ENCODE data around the gene SP3.
A peak's percentile ranks its signal among the peaks of the same experiment; 100 is the strongest.

The SP3 gene

DNA sequence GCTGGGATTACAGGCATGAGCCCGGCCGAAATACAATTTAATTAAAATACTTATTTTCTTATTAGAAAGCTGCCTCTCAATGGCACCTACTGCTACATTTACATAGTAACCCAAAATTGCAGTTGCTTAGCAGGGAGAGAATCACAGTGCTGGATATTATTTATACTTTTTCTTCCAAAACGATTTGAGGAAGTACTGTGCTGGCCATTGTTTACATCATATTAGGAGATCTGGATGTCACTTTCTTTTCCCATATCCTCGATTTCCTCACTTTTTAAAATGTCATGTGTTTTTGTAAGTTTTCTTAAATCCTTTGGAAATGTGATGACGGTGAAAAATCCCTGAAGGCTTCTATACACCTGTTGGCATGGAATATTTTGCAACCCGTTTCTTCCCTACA is 3.4 kb upstream of the SP3 start:
- no peak for DNase-seq (ENCODE audit: low read depth in 1 of 2, low spot score in 1 of 2)

DNA sequence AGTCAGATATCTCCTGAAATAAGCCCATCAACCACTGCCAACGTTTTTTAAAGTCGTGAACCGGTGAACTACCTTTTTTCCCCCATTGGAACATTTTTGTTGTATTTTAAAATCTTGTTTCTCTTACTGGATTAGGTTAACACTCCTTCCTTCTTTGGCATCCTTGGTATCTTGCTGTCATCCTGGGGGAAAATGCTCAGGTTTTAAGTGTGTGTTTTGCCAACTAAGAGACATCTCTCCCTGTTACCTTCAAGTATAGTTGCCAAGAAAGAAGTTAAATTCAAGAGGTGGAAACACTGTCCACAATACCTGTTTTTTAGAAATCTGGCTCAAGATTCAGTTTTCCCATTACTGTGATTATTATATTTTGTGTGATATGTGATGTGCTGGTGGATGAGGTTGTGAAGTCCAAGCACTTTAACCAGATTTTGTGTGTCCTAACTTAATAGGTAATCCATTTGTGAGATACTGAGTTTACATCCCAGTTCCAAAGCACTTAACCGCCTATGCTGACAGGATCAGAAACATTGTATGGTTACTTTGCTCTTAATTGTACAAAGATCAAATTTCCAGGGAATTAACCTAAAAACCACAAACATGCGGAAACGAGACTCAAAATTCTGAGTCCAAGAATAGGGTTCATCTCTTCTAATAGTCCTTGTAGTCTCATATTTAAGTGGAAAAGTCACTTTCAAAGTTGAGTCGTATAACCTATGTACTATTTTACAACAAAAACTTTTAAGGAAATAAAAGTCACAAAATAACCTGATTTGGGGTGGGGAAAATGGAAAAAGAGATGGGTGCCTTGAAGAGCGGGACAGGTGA is 1.3 kb upstream of the SP3 start:
- DNase-seq (ENCODE audit: low read depth in 1 of 2, low spot score in 1 of 2), result no peak

DNA sequence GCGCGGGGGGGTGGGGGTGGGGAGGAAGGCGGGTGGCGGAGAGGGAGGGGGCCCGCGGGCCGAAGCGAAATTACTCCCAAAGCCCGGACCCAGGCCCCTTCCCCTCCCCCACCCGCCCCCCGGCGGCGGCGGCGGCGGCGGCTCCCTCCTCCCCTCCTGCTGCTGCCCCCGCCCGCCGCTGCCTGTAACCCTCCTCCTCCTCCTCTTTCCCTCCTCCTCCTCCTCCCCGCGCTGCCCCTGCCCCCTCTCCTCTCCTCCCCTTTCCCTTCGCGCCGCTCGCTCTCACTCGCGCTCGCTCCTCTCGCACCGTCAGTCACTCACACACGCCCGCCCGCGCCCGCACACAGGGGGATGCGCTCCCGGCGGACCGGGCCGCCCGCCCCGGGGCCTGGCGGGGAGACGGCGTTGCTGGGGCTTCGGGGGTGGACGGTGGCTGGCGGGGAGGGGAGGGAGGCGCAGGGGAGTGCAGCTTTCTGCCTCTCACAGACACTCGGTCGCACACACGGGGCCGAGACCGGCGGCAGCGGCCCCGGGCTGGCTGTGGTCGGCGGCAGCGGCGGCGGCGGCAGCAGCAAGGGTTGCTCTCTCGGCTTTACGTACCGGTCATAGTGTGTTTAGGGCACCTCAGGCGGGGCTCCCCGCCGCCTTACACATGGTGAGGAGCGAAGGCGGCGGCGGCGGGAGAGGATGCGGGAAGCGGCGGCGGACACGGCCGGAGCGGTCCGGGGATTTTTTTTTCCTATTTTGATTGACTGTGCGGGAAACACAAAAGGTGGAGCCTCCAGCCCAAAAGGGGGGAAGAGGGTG is 405 bp downstream of the SP3 start:
- DNase-seq (ENCODE audit: low read depth in 1 of 2, low spot score in 1 of 2), result peak; percentile 58 to 78

DNA sequence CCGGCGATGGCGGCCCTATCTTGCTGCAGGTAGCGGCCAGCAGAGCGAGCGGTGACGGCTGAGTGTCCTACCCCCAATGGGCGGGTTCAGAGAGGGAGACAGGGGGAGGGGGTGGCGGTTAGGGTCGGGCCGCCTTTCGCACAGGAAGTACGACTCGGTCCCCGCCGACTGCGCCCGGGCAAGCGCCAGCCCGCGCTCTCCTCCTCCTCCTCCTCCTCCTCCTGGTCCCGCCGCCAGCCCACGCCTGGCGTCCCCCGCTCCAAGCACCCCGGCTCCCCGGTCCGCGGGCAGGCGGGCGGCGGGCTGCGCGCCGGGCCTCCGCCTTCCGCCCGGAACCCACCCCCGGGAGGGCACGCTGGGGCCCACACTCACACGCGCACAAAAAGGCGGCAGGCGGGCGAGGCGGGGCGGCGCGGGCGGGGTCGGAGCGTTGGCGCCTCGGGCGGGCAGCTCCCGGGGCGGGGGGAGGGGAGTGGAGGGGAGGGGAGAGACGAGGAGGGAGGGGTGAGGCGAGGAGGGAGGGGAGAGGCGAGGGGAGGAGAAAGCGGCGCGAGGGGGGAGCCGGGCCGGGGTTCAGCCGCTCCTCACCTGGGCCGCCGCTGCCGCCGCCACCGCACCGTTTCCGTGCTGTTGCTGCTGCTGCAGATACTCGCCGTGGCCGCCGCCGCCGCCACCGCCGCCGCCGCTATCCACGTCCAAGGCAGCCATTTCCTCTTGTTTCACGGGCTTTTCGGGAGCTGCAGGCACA is 1.2 kb downstream of the SP3 start:
- DNase-seq (ENCODE audit: low read depth in 1 of 2, low spot score in 1 of 2), result peak; percentile 83 to 87

DNA sequence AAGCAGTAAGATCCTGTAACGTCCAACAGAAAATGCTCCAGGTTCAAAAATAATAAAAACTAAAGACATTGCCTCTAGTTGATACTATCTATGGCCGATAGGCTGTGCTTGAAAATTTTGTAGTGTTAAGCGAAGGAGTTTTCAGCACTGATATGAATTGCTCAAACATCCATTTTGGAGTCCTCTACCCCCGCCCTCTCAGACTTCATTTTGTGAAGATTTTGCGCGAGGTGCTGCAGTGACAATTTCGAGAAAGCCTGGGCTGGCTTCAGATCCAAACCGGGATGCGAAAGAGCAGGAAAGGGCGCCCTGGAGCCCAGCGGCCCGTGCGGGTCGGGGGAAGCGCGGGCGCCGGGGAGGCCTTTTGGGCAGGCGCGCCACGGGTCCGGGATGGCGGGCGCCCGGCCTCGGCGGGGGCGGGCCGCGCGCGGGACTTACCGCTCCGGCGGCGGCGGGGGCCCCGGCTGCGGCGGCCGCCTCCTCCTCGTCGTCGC is 1.8 kb downstream of the SP3 start:
- peak in 1 of 2 donors; percentile 44 for DNase-seq (ENCODE audit: low read depth in 1 of 2, low spot score in 1 of 2)

DNA sequence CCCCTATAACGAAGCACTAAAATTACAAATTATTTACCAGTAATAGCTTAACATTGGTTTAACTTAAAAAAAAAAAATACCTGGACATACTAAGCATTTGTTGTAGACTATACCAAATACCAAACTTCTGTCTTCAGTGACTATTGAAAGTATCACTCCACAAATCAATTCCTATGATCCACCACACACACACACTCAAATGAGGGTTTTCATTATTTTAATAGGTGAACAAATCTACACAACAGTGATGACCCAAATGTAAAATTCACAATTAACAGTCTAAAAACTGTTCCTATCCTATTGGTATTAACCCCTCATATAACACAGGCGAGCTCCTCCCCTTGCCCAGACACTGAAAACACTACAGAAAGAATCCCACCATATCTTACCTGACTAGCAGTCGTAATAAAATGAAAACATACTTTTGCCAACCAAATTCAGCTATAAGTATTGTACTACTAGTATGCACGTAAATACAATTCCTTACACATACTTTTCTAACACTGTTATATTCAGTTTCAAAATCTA is 2.5 kb downstream of the SP3 start:
- no peak for DNase-seq (ENCODE audit: low read depth in 1 of 2, low spot score in 1 of 2)

DNA sequence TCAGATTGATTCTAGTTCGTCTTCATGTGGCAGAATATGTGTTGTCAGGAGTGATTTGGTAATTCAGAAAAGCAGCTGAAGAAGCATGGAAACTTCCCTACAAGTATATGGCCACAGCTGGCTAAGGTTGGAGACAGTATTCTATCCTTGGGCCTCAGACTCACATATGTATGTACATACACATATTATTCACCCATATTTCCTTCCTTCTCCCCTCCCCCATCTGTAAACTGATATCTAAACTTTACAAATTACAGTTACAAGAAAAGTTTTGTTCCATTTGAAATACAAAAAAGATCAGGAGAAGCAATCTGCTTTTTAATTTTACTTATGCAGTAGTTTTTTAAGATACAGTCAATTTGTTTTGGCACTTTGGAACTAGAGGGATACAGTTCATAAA is 3.1 kb downstream of the SP3 start:
- no peak for DNase-seq (ENCODE audit: low read depth in 1 of 2, low spot score in 1 of 2)

DNA sequence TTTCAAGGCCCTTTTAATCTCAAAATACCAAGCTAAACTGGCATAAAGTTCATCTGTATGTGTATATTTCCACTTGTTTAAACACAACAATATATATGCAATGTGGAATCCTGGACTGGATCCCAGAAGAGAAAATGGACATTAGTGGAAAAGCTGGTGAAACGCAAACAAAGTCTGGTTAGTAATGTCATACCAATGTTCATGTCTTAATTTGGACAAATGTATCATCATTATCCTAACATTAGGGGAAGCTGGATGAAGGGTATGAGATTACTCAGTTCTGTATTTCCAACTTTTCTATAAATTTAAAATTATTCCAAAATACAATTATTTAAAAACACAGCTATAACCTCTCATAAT is 3.8 kb downstream of the SP3 start:
- DNase-seq (ENCODE audit: low read depth in 1 of 2, low spot score in 1 of 2), result no peak

DNA sequence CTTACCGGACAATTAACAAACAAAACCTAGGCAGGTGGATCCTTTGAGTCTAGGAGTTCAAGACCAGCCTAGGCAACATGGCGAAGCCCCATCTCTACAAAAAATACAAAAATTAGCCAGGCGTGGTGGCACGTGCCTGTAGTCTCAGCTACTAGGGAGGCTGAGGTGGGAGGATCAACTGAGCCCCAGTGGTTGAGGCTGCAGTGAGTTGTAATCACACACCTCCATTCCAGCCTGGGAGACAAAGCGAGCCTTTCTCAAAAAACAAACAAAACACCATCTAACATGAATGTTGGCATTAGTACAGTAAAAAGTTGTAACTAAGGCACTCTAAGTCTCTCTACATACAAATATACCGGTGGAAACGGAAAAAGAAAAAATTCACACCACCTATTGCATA is 5.3 kb downstream of the SP3 start:
- DNase-seq (ENCODE audit: low read depth in 1 of 2, low spot score in 1 of 2), result no peak

DNA sequence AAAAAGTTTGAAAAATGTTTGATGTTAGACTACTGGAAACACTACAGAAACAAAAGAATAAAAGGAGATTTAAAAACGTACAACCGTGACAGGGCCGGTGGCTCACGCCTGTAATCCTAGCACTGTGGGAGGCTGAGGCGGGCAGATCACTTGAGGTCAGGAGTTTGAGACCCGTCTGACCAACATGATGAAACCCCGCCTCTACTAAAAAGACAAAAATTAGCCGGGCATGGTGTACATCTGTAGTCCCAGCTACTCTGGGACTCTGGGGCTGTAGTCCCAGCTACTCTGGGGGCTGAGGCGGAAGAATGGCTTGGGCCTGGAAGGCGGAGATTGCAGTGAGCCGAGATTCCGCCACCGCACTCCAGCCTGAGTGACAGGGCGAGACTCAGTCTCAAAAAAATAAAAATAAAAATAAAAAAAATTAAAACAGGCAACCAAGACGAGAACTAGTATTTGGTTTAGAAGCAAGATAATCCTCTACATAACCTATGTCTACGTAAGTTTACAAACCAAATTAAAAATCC is 5.8 kb downstream of the SP3 start:
- no peak for DNase-seq (ENCODE audit: low read depth in 1 of 2, low spot score in 1 of 2)

DNA sequence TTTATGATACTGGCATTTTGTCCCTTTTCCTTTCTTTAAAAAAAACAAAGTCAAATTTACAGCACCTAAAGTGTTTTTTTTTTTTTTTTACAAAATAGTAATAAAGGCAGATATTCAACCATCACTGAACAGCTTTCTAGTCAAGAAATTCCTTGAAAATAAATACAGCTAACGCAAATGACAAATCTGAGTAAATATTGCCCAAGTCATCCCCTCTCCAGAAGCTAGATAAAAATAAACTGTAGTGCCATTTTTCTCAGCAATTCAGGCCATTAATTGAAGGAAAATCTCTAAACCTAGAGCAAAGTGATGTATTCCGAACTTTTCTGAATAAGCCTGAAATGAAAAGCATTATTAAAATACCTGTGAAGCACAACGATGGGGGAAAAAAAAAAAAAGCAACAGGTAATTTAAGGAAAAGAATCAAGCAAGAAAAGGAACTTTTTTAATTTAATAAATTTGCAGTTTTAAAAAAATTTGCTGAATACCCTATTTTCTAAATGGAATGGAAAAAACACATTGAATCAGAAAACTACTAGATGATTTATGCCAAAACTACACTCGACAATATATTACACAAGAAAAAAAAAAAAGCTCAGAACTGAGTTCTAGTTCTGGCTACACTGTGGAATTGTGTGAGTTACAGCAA is 6.9 kb downstream of the SP3 start:
- DNase-seq (ENCODE audit: low read depth in 1 of 2, low spot score in 1 of 2), result no peak

DNA sequence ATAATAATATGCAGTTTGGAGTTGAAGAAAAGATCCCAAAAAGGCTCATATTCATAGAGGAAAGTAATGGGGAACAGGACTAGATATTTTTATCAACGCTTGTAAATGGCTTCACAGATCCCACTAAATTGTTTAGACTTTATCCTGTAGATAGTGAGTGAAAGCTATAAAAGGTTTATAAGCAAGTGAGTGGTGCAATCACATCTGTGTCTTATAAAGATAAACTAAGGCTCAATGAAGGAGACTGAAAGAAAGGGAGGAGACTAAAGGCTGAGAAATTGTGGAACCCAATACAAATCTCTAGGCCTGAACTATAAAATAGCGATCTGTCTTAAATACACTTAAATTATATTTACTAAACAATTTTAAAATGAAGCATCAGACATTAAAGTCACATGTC is 7.7 kb downstream of the SP3 start:
- DNase-seq (ENCODE audit: low read depth in 1 of 2, low spot score in 1 of 2), result no peak

DNA sequence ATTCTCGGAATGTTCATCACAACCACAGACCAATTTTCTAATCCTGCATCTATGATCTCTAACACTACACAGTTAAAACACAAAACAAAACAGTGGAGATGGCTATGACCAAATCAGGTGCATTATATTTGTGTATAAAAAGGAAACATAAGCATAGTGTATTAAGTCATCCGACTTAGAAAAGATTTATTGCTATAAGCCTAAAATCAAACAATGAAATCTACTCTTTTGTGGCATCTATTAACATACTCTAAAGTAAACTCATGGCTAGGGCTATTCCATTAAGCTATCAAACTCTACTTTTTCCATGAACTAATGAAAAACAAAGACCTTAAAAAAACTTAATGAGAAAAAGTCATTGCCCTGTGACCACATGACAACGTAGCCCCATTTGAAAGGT is 8.7 kb downstream of the SP3 start:
- DNase-seq (ENCODE audit: low read depth in 1 of 2, low spot score in 1 of 2), result no peak

DNA sequence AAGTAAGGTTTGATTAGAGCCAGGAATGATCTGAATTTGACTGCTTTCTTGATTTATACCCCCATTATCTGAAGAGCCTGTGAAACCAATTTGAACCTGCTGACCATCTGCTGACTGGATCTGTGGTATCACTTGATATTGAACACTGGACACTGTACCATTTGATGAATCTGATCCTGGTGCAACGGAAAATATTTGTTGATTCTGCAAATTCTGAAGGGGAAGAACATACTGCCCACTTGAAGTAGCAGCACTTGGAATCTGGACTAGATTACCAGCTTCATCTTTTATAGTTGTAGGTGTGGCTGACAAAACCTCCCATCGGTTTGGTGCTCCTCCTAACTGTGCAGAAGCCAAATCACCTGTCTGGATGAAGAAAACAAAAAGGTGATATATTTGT is 9.3 kb downstream of the SP3 start:
- DNase-seq (ENCODE audit: low read depth in 1 of 2, low spot score in 1 of 2), result no peak

DNA sequence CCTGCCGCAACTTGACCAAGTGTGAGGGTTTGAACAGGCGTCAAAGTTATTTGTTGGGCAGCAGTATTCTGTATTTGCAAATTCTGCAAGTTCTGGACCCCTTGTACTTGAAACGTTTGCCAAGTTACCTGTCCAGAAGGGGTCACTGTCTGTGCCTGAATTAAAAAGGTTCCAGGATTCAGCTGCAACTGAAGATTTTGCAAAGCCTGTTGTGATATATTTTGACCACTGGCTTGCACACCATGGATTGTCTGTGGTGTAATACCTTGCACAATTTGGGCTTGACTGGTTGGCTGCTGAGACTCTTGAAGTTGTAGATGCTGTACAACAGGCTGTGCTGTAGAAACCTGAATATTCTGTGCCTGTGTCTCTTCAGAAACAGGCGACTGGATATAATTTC is 10.2 kb downstream of the SP3 start:
- DNase-seq (ENCODE audit: low read depth in 1 of 2, low spot score in 1 of 2), result no peak

DNA sequence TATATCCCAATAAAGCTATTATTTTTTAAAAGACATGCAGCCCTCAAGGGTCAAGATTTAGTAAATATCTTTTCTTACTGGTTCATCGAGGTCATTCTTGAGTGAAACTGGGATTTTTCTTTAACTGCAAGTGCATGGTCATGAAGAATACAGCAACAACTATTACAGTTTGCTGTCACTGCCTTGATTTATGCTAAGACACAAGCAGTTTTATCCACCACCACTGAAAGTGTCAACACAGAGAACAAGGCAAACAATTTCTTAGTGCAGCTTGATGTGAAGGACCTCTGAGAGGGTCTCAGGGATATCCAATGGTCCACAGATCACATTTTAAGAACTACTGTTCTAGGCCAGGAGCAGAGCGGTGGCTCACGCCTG is 12.1 kb downstream of the SP3 start:
- no peak for DNase-seq (ENCODE audit: low read depth in 1 of 2, low spot score in 1 of 2)

DNA sequence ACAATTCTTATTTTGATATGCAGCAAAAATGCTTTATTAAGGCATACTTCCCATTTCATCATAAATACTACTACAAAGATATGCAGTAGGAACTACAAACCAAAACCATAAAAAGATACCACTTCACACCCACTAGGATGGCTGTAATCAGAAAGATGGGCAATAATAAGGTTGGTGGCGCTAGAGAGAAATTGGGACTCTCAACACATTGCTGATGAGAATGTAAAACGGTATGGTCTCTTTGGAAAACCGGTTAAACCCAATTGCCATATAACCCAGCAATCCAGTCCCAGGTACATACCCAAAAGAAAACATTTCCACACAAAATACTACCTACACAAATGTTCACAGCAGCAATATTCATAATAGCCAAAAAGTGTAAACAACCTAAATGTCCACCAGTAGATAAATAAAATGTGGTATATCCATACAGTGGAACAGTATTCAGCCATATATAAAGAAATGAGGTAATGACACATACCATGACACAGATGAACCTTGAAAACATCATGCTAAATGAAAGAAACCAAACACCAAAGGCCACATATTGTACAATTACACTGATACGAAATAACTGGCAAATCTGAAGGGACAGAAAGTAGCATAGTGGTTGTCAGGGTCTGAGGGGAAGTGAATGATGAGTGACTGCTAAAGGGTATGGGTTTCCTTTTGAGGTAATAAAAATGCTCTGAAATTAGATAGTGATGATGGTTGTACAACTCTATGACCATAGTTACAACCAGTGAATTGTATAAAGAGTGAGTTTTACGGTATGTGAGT is 12.7 kb downstream of the SP3 start:
- no peak for DNase-seq (ENCODE audit: low read depth in 1 of 2, low spot score in 1 of 2)

DNA sequence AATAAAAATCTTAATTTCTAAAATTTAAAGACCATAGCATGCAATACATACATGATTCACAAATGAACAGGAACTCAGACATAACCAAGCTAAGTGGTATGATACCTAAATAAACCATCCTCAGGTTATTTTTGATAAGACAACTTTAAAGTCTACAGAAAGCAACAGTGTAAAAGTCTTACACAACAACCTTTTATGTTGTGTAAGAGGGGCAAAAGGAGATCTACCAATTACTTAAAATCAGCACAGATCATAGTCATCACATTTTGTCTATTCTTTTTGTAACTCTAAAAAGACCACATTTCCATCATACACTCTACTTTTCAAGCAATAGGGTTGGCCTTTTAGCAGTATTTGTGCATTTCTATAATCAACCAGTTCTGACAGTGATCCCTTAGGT is 16.3 kb downstream of the SP3 start:
- DNase-seq (ENCODE audit: low read depth in 1 of 2, low spot score in 1 of 2), result no peak

DNA sequence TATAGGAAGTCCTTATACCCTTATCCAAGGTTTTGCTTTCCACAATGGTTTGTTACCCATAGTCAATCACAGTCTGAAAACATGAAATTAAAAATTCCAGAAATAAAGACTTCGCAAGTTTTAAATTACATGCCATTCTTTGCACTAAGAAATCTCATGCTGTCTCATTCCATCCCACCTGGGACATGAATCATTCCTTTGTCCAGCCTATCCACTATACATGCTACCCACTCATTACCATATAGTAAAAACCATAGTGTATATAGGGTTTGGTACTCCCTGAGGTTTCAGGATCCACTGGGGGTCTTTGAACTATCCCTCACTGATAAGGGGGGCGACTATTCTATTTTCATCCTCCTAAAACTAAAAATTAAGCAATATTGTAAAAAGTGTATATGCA is 17.0 kb downstream of the SP3 start:
- DNase-seq (ENCODE audit: low read depth in 1 of 2, low spot score in 1 of 2), result no peak

DNA sequence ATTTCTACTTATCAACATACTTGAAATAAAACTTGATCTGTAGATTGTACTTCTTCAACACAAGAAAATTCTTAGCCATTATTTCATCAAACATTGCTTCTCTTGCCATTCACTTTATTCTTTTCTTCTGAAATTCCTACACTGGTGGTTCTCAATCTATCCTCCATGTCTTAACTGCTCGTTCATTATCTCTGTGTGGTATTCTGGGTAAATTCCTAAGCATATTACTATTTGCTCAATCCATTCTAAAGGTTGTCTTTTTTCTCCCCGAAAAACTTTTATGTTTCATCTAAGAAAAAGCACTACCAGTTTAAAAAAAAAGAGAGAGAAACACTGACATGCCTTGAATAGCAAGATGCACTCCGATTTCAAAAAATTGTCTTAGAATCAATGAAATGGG is 18.0 kb downstream of the SP3 start:
- no peak for DNase-seq (ENCODE audit: low read depth in 1 of 2, low spot score in 1 of 2)

Measured in activated CD4-positive, alpha-beta T cell treated with anti-CD3 and anti-CD28 coated beads, Interleukin-2, amount 50 U/mL, for 24 hours (primary cell).